ENCODE data around the gene PATE1. TPM values are rescaled to one million over a fixed set of nuclear protein-coding genes. Genes with fewer than 3 reads are reported as not detected.

The PATE1 gene
- polyA plus RNA-seq, 3 donors = not detected

GRCh38 chr11:125743681-125744080 is 2.4 kb upstream of the PATE1 start:
- no peak overlapping the region for H3K4me3 ChIP-seq (replicated peaks in 1 of 3; ENCODE audit: low read depth in 2 of 3, low read length in 3 of 3)
- no peak for TF ChIP-seq CTCF (IDR thresholded peaks at IDR 0.05)
- H3K9me3 ChIP-seq (replicated peaks in 1 of 2; ENCODE audit: control insufficient read depth in 1 of 2, insufficient read depth in 1 of 2, low read length in 2 of 2) = no peaks in the 10 kb centered on the region
- Mint-ChIP-seq H3K4me1 (no peaks in the 10 kb centered on the region), H3K4me3 (no peak overlapping the region), H3K9me3 (no peaks in the 10 kb centered on the region), H3K27ac (no peak overlapping the region), H3K36me3 (no peaks in the 10 kb centered on the region), H3K27me3 (ENCODE audit: low read depth in 3 of 3) (peaks cover 0 to 3% (median 2%) of the 10 kb centered on the region in 3 donors)
- H2AFZ ChIP-seq (ENCODE audit: insufficient read depth, low read depth, low read length, poor library complexity, severe bottlenecking) = no peak overlapping the region
- no peak overlapping the region for H3K4me2 ChIP-seq (replicated peaks; ENCODE audit: extremely low read depth, low read length, poor library complexity, severe bottlenecking)
- no peaks in the 10 kb centered on the region for H4K20me1 ChIP-seq (ENCODE audit: insufficient read depth, low read length)
- no peaks in the 10 kb centered on the region for H3K27me3 ChIP-seq (ENCODE audit: control insufficient read depth in 2 of 2, insufficient read depth in 2 of 2, low read length in 2 of 2)
- no peaks in the 10 kb centered on the region for H3K36me3 ChIP-seq (replicated peaks in 1 of 2; ENCODE audit: control insufficient read depth in 1 of 2, insufficient read depth in 2 of 2, low read length in 2 of 2)
- no peaks in the 10 kb centered on the region for H3K79me2 ChIP-seq (ENCODE audit: insufficient read depth, low read length)
- WGBS (ENCODE audit: insufficient coverage) = no CpG with 5 or more reads among the region's 1 CpG
- H3K9ac ChIP-seq (ENCODE audit: insufficient read depth, low read length, poor library complexity, severe bottlenecking) = no peak overlapping the region
- no peak for DNase-seq
- no peak overlapping the region for H3K27ac ChIP-seq (ENCODE audit: low read depth in 1 of 2, low read length in 2 of 2)
- intact Hi-C loops (cut with micrococcal nuclease) = no loop called here
- no peaks in the 10 kb centered on the region for H3K4me1 ChIP-seq (ENCODE audit: control insufficient read depth in 1 of 2, insufficient read depth in 2 of 2, low read length in 2 of 2)

- Histone ChIP-seq H2AFZ (ENCODE audit: insufficient read depth, low read depth, low read length, poor library complexity, severe bottlenecking) (no peak overlapping the region), H3K79me2 (ENCODE audit: insufficient read depth, low read length) (no peaks in the 10 kb centered on the region), H3K4me2 (replicated peaks; ENCODE audit: extremely low read depth, low read length, poor library complexity, severe bottlenecking) (no peak overlapping the region), H3K9ac (ENCODE audit: insufficient read depth, low read length, poor library complexity, severe bottlenecking) (no peak overlapping the region), H3K27me3 (ENCODE audit: control insufficient read depth in 2 of 2, insufficient read depth in 2 of 2, low read length in 2 of 2) (no peaks in the 10 kb centered on the region), H3K4me3 (replicated peaks in 1 of 3; ENCODE audit: low read depth in 2 of 3, low read length in 3 of 3) (no peak overlapping the region), H3K27ac (ENCODE audit: low read depth in 1 of 2, low read length in 2 of 2) (no peak overlapping the region), H3K4me1 (ENCODE audit: control insufficient read depth in 1 of 2, insufficient read depth in 2 of 2, low read length in 2 of 2) (no peaks in the 10 kb centered on the region), H3K9me3 (replicated peaks in 1 of 2; ENCODE audit: control insufficient read depth in 1 of 2, insufficient read depth in 1 of 2, low read length in 2 of 2) (no peaks in the 10 kb centered on the region), H3K36me3 (replicated peaks in 1 of 2; ENCODE audit: control insufficient read depth in 1 of 2, insufficient read depth in 2 of 2, low read length in 2 of 2) (no peaks in the 10 kb centered on the region), H4K20me1 (ENCODE audit: insufficient read depth, low read length) (no peaks in the 10 kb centered on the region)
- no peak for DNase-seq
- Mint-ChIP-seq H3K4me3 (no peak overlapping the region), H3K9me3 (peaks cover 0 to 6% (median 0%) of the 10 kb centered on the region in 7 donors), H3K27me3 (ENCODE audit: low read depth in 3 of 3) (peaks cover 0 to 3% (median 0%) of the 10 kb centered on the region in 3 donors), H3K36me3 (no peaks in the 10 kb centered on the region), H3K4me1 (no peaks in the 10 kb centered on the region), H3K27ac (no peak overlapping the region)
- intact Hi-C loops (cut with micrococcal nuclease) = no loop called here
- no CpG with 5 or more reads among the region's 2 CpGs for WGBS (ENCODE audit: insufficient coverage)
- TF ChIP-seq CTCF (IDR thresholded peaks at IDR 0.05) = no peak
These were observed 4.5 kb downstream of the PATE1 start for GRCh38 chr11:125750629-125751028.

Data from CD14-positive monocyte (primary cell).